ENCODE measurements around the gene INVS. TPM values are rescaled to one million over a fixed set of nuclear protein-coding genes. Genes with fewer than 3 reads are reported as not detected.

INVS gene
- total and polyA plus RNA-seq, 4 donors = 4.1 to 33.3 (median 13.1) TPM

- H3K4me1 ChIP-seq (ENCODE audit: control insufficient read depth in 1 of 2, insufficient read depth in 2 of 2, low read length in 2 of 2) = no peaks in the 10 kb centered on the region
- H3K36me3 ChIP-seq (ENCODE audit: control insufficient read depth in 1 of 2, insufficient read depth in 2 of 2, low read length in 1 of 2) = peaks cover 6 to 23% of the 10 kb centered on the region in 2 donors
- ATAC-seq (ENCODE audit: low FRiP score) (no peak), DNase-seq (no peak)
- H3K27me3 ChIP-seq (ENCODE audit: control insufficient read depth in 1 of 2, insufficient read depth in 2 of 2, low read length in 1 of 2) = no peaks in the 10 kb centered on the region
- WGBS, 2 donors = 77 to 87% methylated on average over 3 of the region's 3 CpGs
- no peaks in the 10 kb centered on the region for H3K9me3 ChIP-seq (ENCODE audit: control insufficient read depth, low read length)
- no peak overlapping the region for H3K4me3 ChIP-seq (ENCODE audit: low read length in 2 of 2)
- intact Hi-C loops (cut with DNase I) = no loop called here
- no peak overlapping the region for H3K27ac ChIP-seq (ENCODE audit: low read depth in 1 of 2, low read length in 2 of 2)
These were observed 199.3 kb downstream of the INVS start for GRCh38 chr9:100298378-100298777.

DNA sequence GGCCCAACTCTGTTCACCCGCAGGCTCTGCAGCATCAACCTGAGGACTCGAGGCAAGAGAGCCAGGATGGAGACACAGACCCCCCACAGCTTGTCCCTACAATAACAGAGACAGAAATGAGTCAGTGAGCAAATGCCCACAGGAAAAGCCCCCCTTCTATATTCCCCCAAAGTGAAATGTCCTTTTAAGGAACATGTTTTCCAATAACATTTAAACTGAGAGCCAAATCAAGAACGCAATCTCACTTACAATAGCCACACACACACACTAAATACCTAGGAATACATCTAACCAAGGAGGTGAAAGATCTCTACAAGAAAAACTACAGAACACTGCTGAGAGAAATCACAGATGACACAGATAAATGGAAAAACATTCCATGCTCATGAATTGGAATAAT, 204.7 kb downstream of the INVS start:
- DNase-seq (no peak), ATAC-seq (ENCODE audit: low FRiP score) (no peak)
- Histone ChIP-seq H3K36me3 (ENCODE audit: control insufficient read depth in 1 of 2, insufficient read depth in 2 of 2, low read length in 1 of 2) (peaks cover 6% of the 10 kb centered on the region in 2 donors), H3K4me3 (ENCODE audit: low read length in 2 of 2) (no peak overlapping the region), H3K27me3 (ENCODE audit: control insufficient read depth in 1 of 2, insufficient read depth in 2 of 2, low read length in 1 of 2) (no peaks in the 10 kb centered on the region), H3K4me1 (ENCODE audit: control insufficient read depth in 1 of 2, insufficient read depth in 2 of 2, low read length in 2 of 2) (no peaks in the 10 kb centered on the region), H3K27ac (ENCODE audit: low read depth in 1 of 2, low read length in 2 of 2) (no peak overlapping the region), H3K9me3 (ENCODE audit: control insufficient read depth, low read length) (no peaks in the 10 kb centered on the region)
- WGBS, 2 donors = 82 to 84% methylated on average over 3 of the region's 3 CpGs
- intact Hi-C loops (cut with DNase I) = loop anchor here in 1 of 2 donors (10.0 kb wide), 1 partner anchor 1119 kb away; no protein-coding TSS in a partner anchor

DNA sequence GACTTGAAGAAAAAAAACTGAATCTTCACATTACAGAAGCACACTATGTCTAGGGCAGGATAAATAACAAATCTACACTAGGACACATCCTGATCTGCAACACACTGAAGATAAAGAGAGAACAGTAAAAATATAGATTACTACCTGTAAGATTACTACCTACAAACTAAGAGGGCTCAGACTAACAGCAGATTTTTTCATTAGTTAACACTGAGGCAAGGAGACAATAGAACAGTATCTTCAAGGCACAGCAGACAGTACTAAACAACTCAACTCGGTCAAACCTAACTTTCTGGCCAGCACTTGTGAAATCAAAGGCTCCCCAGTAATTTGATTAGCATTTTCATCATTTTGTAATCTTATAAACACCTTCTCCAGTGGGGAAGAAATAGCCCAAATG, 207.2 kb downstream of the INVS start:
- Histone ChIP-seq H3K4me3 (ENCODE audit: low read length in 2 of 2) (no peak overlapping the region), H3K9me3 (ENCODE audit: control insufficient read depth, low read length) (no peaks in the 10 kb centered on the region), H3K4me1 (ENCODE audit: control insufficient read depth in 1 of 2, insufficient read depth in 2 of 2, low read length in 2 of 2) (peaks cover 0 to 5% of the 10 kb centered on the region in 2 donors), H3K27ac (ENCODE audit: low read depth in 1 of 2, low read length in 2 of 2) (no peak overlapping the region), H3K36me3 (ENCODE audit: control insufficient read depth in 1 of 2, insufficient read depth in 2 of 2, low read length in 1 of 2) (peaks cover 3 to 6% of the 10 kb centered on the region in 2 donors), H3K27me3 (ENCODE audit: control insufficient read depth in 1 of 2, insufficient read depth in 2 of 2, low read length in 1 of 2) (no peaks in the 10 kb centered on the region)
- WGBS, 2 donors = 95 to 98% methylated on average over 1 of the region's 1 CpG
- intact Hi-C loops (cut with DNase I) = loop anchor here in 1 of 2 donors (10.0 kb wide), 1 partner anchor 1121 kb away; no protein-coding TSS in a partner anchor
- no peak for ATAC-seq (ENCODE audit: low FRiP score)
- no peak for DNase-seq

DNA sequence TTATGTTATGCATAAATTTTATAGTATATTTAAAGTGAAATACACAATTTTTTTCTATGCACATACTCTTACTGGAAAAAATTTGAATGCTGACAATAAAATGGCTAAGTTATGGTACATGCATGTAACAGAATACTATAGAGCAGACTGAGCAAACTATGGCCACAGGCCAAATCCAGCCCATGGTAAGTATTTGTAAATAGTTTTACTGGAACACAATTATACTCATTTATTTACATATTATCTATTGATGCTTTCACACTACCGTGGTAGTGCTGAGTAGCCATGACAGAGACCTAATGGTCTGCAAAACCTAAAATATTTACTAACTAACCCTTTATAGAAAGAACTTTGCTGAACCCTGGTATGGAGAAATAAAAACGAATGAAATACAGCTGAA, 208.0 kb downstream of the INVS start:
- Histone ChIP-seq H3K36me3 (ENCODE audit: control insufficient read depth in 1 of 2, insufficient read depth in 2 of 2, low read length in 1 of 2) (peaks cover 2 to 4% of the 10 kb centered on the region in 2 donors), H3K4me1 (ENCODE audit: control insufficient read depth in 1 of 2, insufficient read depth in 2 of 2, low read length in 2 of 2) (peaks cover 0 to 5% of the 10 kb centered on the region in 2 donors), H3K4me3 (ENCODE audit: low read length in 2 of 2) (no peak overlapping the region), H3K27ac (ENCODE audit: low read depth in 1 of 2, low read length in 2 of 2) (no peak overlapping the region), H3K9me3 (ENCODE audit: control insufficient read depth, low read length) (no peaks in the 10 kb centered on the region), H3K27me3 (ENCODE audit: control insufficient read depth in 1 of 2, insufficient read depth in 2 of 2, low read length in 1 of 2) (no peaks in the 10 kb centered on the region)
- 82 to 84% methylated on average over 2 of the region's 2 CpGs for WGBS, 2 donors
- no peak for ATAC-seq (ENCODE audit: low FRiP score)
- intact Hi-C loops (cut with DNase I) = loop anchor here in 1 of 2 donors (10.0 kb wide), 1 partner anchor 1122 kb away; no protein-coding TSS in a partner anchor
- no peak for DNase-seq

- ATAC-seq (ENCODE audit: low FRiP score) (no peak), DNase-seq (no peak)
- 50 to 51% methylated on average over 1 of the region's 1 CpG for WGBS, 2 donors
- H3K4me1 ChIP-seq (ENCODE audit: control insufficient read depth in 1 of 2, insufficient read depth in 2 of 2, low read length in 2 of 2) = peaks cover 0 to 5% of the 10 kb centered on the region in 2 donors
- intact Hi-C loops (cut with DNase I) = loop anchor here in 1 of 2 donors (10.0 kb wide), 1 partner anchor 1124 kb away; no protein-coding TSS in a partner anchor
- H3K9me3 ChIP-seq (ENCODE audit: control insufficient read depth, low read length) = no peaks in the 10 kb centered on the region
- no peak overlapping the region for H3K4me3 ChIP-seq (ENCODE audit: low read length in 2 of 2)
- no peak overlapping the region for H3K27ac ChIP-seq (ENCODE audit: low read depth in 1 of 2, low read length in 2 of 2)
- H3K36me3 ChIP-seq (ENCODE audit: control insufficient read depth in 1 of 2, insufficient read depth in 2 of 2, low read length in 1 of 2) = no peaks in the 10 kb centered on the region
- no peaks in the 10 kb centered on the region for H3K27me3 ChIP-seq (ENCODE audit: control insufficient read depth in 1 of 2, insufficient read depth in 2 of 2, low read length in 1 of 2)
These were observed 210.0 kb downstream of the INVS start for GRCh38 chr9:100308965-100309564.

- ATAC-seq (ENCODE audit: low FRiP score) (no peak), DNase-seq (no peak)
- H3K9me3 ChIP-seq (ENCODE audit: control insufficient read depth, low read length) = no peaks in the 10 kb centered on the region
- H3K4me1 ChIP-seq (ENCODE audit: control insufficient read depth in 1 of 2, insufficient read depth in 2 of 2, low read length in 2 of 2) = peaks cover 0 to 5% of the 10 kb centered on the region in 2 donors
- no peak overlapping the region for H3K4me3 ChIP-seq (ENCODE audit: low read length in 2 of 2)
- H3K27me3 ChIP-seq (ENCODE audit: control insufficient read depth in 1 of 2, insufficient read depth in 2 of 2, low read length in 1 of 2) = no peaks in the 10 kb centered on the region
- H3K36me3 ChIP-seq (ENCODE audit: control insufficient read depth in 1 of 2, insufficient read depth in 2 of 2, low read length in 1 of 2) = no peaks in the 10 kb centered on the region
- intact Hi-C loops (cut with DNase I) = loop anchor here in 1 of 2 donors (10.0 kb wide), 1 partner anchor 1125 kb away; no protein-coding TSS in a partner anchor
- H3K27ac ChIP-seq (ENCODE audit: low read depth in 1 of 2, low read length in 2 of 2) = no peak overlapping the region
- WGBS, 2 donors = 26 to 38% methylated on average over 2 of the region's 2 CpGs
These were observed 210.9 kb downstream of the INVS start for GRCh38 chr9:100309992-100310391.

DNA sequence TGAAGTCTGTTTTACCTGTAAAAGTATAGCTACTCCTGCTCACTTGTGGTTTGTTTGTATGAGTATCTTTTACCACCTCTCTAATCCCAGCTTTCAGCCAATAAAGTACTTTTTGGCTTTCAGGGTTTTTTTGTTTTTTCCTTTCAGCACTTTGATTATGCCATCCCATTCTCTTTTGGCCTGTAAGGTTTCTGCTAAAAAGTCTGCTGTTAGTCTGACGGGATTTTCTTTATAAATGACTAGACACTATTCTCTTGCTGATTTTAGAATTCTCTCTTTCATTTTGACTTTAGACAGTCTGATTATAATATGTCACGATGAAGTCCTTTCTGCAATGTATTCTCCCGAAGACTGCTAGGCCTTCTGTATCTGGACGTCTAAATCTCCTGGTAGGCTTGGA, 216.5 kb downstream of the INVS start:
- no peak overlapping the region for H3K27ac ChIP-seq (ENCODE audit: low read depth in 1 of 2, low read length in 2 of 2)
- no peak overlapping the region for H3K4me3 ChIP-seq (ENCODE audit: low read length in 2 of 2)
- no peaks in the 10 kb centered on the region for H3K27me3 ChIP-seq (ENCODE audit: control insufficient read depth in 1 of 2, insufficient read depth in 2 of 2, low read length in 1 of 2)
- no peaks in the 10 kb centered on the region for H3K9me3 ChIP-seq (ENCODE audit: control insufficient read depth, low read length)
- no peaks in the 10 kb centered on the region for H3K36me3 ChIP-seq (ENCODE audit: control insufficient read depth in 1 of 2, insufficient read depth in 2 of 2, low read length in 1 of 2)
- no peaks in the 10 kb centered on the region for H3K4me1 ChIP-seq (ENCODE audit: control insufficient read depth in 1 of 2, insufficient read depth in 2 of 2, low read length in 2 of 2)
- WGBS, 2 donors = 82 to 85% methylated on average over 4 of the region's 4 CpGs
- DNase-seq (no peak), ATAC-seq (ENCODE audit: low FRiP score) (no peak)
- intact Hi-C loops (cut with DNase I) = no loop called here

DNA sequence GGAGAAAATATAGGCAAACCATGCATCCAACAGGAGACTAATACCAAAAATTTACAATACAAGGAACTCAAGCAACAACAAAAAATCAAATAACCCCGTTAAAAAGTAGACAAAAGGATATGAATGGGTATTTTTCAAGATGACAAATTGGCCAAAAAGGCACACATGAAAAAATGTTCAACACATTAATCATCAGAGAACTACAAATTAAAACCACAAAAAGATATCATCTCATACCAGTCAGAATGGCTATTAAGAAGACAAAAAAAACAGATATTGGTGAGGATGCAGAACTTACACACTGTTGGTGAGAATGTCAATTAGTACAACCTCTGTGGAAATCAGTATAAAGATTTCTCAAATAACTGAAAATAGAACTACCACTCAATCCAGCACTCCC, 218.7 kb downstream of the INVS start:
- no peak overlapping the region for H3K4me3 ChIP-seq (ENCODE audit: low read length in 2 of 2)
- H3K27me3 ChIP-seq (ENCODE audit: control insufficient read depth in 1 of 2, insufficient read depth in 2 of 2, low read length in 1 of 2) = no peaks in the 10 kb centered on the region
- DNase-seq (no peak), ATAC-seq (ENCODE audit: low FRiP score) (no peak)
- H3K4me1 ChIP-seq (ENCODE audit: control insufficient read depth in 1 of 2, insufficient read depth in 2 of 2, low read length in 2 of 2) = no peaks in the 10 kb centered on the region
- H3K27ac ChIP-seq (ENCODE audit: low read depth in 1 of 2, low read length in 2 of 2) = no peak overlapping the region
- H3K36me3 ChIP-seq (ENCODE audit: control insufficient read depth in 1 of 2, insufficient read depth in 2 of 2, low read length in 1 of 2) = no peaks in the 10 kb centered on the region
- H3K9me3 ChIP-seq (ENCODE audit: control insufficient read depth, low read length) = no peaks in the 10 kb centered on the region
- intact Hi-C loops (cut with DNase I) = no loop called here
- 52 to 60% methylated on average over 1 of the region's 1 CpG for WGBS, 2 donors

DNA sequence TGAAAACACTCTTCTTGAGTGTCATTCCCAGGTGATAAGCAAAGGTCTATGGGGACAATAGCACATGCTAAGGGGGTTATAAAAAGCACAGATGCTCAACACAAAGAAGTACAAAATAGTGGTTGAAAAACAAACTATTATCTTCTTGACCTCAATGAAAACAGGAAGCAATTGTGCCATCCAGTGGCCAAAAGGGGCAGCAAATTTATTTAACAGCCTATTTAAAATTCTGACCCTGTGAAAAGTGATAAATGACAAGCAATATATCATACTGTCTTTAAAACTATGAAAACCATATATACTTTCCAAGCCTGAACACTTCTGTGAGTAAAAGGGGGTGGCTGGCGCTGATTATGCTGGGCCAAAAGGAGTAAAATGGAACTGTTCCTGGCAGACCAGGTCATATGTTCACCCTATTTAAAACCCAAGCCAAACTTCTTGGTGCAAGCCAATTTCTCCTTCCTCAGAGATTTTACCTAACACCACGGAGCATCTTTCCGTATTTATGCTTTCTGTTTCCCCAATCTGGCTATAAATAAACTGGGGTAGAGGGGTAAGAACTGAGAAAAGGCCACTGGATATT, 224.0 kb downstream of the INVS start:
- no peaks in the 10 kb centered on the region for H3K27me3 ChIP-seq (ENCODE audit: control insufficient read depth in 1 of 2, insufficient read depth in 2 of 2, low read length in 1 of 2)
- H3K4me1 ChIP-seq (ENCODE audit: control insufficient read depth in 1 of 2, insufficient read depth in 2 of 2, low read length in 2 of 2) = no peaks in the 10 kb centered on the region
- intact Hi-C loops (cut with DNase I) = loop anchor here in 1 of 2 donors (10.0 kb wide), 2 partner anchors 272 to 298 kb away; no protein-coding TSS in a partner anchor
- no peak for ATAC-seq (ENCODE audit: low FRiP score)
- peaks cover 0 to 3% of the 10 kb centered on the region in 2 donors for H3K36me3 ChIP-seq (ENCODE audit: control insufficient read depth in 1 of 2, insufficient read depth in 2 of 2, low read length in 1 of 2)
- no peak for DNase-seq
- H3K9me3 ChIP-seq (ENCODE audit: control insufficient read depth, low read length) = no peaks in the 10 kb centered on the region
- no peak overlapping the region for H3K4me3 ChIP-seq (ENCODE audit: low read length in 2 of 2)
- H3K27ac ChIP-seq (ENCODE audit: low read depth in 1 of 2, low read length in 2 of 2) = no peak overlapping the region
- 42 to 47% methylated on average over 3 of the region's 3 CpGs for WGBS, 2 donors

Measured in aorta (tissue), 5 donors.